NCI-H748 (cell line): ENCODE measurements around the gene SMS.
"Not testable (repeated sequence)": the region's sequence is repeated elsewhere in the genome, so short reads cannot be mapped to it uniquely, and the experiment has no call there.

Experiments used
- DNase-seq: peaks from one replicate; lab custom pipeline; 2025; ENCODE audit not compliant: unreplicated experiment; lab: John Stamatoyannopoulos, UW

The SMS gene

GRCh38 chrX:21950557-21950956 is 10.0 kb downstream of the SMS start:
- DNase-seq: not testable (repeated sequence)

DNA sequence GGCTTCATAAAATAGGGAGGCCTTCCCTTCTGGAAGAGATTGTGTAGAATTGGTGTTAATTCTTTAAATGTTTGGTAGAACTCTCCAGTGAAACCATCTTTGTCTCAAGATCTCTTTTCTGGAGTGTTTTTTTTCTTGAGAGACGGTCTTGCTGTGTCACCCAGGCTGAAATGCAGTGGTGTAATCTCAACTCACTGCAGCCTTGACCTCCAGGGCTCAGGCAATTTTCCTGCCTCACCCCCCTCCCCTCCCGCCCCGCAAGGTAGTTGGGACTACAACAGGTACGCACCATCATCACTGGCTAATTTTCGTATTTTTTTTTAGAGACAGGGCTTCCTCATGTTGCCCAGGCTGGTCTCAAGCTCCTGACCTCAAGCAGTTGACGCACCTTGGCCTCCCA is 12.1 kb downstream of the SMS start:
- no peak for DNase-seq

- DNase-seq: not testable (repeated sequence)
Observed at GRCh38 chrX:21953195-21953830, 12.8 kb downstream of the SMS start.

DNA sequence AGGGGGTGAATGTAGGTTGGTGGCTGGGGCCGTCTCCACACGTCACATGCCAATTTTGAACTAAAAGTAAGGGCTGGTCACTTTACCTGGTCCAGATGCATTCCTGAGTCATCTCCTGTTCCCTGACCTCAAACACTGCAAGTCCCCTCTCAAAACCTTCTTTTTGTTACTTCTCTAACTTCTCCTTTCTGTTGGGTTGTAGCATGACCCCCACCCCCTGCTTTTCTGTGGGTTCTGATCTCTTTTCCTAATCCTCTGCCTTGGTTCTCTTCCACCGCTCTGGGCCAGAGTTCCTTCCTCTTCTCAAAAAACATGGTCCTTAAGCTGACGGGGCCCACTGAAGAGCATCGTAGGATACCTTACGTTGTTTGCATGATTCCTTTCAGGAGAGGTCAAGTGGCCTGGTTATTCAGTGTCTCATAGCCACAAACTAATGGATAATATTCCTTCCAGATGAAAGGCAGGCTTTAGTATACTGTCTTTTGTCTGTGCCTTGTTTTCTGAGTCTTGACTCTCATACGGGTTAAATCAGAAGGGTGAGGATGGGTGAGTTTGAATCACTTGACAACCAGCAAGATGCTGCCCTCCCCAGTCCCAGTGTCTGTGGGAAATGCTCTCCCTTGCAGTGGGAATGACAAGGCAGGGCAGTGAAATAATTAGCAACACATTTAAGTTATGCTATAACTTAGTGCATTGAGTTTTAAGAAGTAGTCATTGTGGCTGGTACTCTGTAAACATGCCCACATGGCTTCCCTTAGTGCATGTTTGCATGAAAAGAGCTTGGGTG is 15.1 kb downstream of the SMS start:
- no peak for DNase-seq

DNA sequence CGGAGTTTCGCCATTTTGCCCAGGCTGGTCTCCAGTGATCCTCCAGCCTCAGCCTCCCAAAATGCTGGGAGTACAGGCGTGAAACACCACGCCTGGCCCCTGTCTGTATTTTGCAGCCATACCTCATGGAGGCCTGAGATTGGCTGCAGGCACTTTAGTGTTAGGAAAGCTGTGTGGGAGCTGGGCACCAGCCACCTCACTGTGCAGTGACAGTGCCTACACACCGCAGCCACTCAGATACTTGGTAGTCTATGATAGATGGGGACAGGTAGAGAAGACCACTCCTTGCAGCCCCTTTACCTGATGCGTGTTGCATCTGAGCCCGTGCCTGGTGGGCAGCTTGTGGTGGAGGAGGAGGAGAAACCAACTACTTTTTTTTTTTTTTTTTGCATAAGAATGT is 16.3 kb downstream of the SMS start:
- no peak for DNase-seq

GRCh38 chrX:21958187-21958586 is 17.7 kb downstream of the SMS start:
- DNase-seq: no peak

DNA sequence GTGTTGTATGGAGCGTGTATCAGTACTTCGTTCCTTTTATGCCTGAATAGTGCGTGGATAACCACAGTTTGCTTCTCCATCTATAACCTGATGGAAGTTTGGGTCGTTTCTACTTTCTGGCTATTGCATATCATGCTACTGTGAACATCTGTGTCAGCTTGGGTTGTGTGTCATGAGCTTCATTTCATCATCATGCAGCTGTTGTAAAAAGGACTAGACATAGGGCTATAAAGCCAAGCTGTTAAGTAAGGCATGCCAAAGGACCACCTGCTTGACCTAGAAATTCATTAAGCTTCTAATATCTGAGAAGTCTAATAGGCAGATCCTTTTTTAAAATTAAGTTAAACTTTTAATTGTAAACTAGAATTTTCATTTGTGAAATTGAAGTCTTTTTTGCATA is 18.4 kb downstream of the SMS start:
- no peak for DNase-seq

- no peak for DNase-seq
Observed at GRCh38 chrX:21959362-21960051, 19.0 kb downstream of the SMS start.

GRCh38 chrX:21960569-21961541 is 20.3 kb downstream of the SMS start:
- no peak for DNase-seq

DNA sequence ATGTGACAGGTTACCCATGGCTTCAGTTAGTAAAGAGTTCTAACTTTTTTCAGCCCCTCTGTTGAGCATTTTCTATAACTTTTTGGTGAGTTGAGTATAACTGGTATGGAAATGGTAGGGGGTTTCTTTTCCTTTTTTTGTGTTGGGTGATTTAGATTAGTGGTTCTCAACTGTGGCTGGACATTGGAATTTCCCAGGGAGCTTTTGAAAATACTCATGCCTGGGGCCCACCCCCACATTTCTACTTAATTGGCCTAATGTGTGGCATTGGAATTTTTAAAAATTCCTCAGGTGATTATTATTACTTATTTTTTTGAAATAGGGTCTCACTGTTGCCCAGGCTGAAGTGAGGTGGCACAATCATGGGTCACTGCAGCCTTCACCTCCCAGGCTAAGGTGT is 21.9 kb downstream of the SMS start:
- no peak for DNase-seq

DNA sequence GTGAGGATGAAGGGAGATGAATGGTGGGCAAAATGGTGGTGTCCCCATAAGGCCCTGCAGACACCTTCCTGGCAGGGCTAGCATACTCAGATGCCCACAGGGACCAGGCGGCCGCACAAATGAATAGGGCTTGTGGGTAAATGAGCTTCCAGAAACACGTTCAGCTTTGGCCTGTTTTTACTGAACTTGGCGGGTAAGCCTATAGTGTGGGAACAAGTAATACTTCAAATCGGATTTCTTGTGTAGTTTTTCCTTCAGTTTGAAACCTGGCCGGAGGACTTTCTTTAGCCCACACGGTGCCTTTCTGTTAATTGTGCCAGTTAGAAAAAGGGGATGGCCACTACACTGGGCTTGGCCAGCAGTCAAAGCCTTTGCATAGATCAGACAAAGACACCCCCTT is 22.8 kb downstream of the SMS start:
- no peak for DNase-seq

GRCh38 chrX:21963731-21964405 is 23.4 kb downstream of the SMS start:
- DNase-seq: no peak

DNA sequence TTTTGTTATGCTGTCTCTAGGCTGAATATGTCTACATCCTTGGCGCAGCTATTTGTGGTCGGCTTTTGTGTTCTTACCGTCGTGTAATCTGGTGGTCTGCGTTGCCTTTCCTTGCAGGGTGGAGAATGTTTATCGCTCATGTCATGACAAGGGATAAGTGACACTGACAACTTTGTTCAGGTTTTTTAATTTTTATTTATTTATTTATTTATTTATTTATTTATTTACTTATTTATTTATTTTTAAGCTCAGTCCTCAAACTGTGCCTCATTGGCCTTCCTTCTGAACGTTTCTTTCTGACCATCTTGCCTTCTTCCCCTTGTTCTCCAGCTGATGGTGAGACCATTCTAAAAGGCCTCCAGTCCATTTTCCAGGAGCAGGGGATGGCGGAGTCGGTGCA is 26.4 kb downstream of the SMS start:
- DNase-seq: no peak

- DNase-seq: no peak
Observed at GRCh38 chrX:21968333-21968732, 27.8 kb downstream of the SMS start.

DNA sequence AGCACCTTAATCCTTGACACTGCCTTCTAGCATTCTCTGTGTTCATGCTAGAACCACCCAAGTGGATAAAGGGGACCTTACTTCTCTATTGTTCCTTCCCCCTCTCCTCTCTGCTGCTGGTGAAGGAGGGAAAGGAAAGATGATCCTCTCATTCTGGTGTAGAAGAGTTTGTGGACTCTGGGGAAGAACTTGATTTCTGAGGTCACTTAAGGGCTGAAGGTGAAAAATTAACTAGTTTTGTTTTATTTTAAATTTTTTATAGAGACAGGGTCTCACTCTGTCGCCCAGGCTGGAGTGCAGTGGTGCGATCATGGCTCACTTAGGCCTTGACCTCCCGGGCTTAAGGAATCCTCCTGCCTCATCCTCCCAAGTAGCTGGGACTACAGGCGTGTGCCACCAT is 29.8 kb downstream of the SMS start:
- DNase-seq: no peak

- no peak for DNase-seq
Observed at GRCh38 chrX:21972046-21972445, 31.5 kb downstream of the SMS start.

DNA sequence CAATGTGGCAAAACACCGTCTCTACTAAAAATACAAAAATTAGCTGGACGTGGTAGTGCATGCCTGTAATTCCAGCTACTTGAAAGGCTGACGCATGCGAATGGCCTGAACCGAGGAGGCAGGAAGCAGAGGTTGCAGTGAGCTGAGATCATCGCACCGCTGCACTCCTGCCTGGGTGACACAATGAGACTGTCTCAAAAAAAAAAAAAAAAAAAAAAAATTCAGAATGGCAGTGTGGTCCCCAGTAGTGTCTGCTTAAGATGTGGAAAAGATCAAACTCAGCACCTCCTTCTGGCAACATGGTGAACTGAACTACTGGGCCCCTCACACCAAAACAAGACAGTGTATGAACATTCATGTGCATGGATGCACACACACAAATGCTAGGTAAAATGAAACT is 32.2 kb downstream of the SMS start:
- no peak for DNase-seq

DNA sequence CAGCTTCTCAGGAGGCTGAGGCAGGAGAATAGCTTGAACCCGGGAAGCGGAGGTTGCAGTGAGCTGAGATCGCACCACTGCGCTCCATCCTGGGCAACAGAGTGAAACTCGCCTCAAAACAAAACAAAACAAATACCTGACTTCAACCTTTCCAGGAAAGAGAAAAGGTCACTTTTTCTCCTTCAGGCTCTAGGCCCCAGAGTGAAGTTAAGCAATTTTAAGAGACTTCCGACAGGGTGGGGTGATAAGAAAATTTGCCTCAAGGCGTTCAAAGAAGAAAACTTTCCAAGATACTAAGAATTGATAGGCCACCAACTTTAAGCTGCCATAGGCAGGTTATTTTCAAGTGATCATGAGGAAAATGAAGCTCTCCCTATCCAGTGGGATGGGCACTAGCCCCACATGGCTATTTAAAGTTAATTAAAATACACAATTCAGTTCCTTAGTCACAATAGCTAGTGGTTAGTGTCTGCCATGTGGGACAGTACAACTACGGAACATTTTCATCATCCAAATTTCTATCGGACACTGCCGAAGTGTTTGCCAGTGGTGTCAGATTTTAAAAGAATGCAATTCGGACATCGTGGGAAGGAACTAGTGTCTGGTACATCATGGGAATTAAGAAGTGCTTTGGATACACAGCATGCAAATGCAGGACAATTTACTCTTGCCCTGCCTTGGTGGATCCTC is 33.0 kb downstream of the SMS start:
- no peak for DNase-seq

DNA sequence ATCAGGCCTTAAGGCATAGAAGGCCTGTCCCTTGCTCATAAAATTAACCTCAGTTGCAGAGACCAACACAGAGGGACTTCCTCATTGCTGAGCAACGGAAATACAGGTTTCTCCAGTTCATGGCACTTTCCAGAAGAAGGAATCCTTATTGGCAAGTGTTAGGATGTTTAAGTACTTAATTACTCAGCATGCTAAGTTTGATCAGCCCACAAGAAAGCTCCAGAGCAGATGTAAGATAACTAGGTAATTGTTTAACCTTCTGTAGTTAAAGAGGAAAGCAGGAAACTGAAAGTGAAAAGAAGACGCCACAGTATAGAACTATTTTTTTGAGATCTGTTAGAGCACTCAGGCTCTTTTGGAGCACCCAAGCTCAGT is 33.5 kb downstream of the SMS start:
- DNase-seq: no peak

DNA sequence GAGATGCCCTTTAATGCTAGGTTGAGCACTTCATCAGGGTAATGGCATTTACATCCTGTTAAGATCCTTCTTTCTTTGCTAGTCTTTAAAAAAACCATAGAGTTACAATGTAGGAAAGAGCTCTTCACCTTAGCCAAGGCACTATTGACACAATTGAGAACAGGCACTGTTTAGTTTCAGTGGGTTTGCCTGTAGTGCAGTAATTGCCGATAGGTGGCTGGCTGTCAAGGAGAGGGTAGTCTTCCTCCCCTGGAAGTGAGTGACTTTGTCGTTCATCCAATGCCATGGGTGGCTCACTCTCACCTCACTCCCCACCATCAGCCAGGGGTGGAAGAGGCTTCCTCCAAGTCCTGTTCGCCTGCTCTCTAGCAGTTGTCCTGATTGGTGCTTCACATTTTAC is 34.7 kb downstream of the SMS start:
- DNase-seq: no peak
